Measurements from ENCODE around the gene TMEM229B.

TMEM229B gene

GRCh38 chr14:67423424-67423823 lies 65.1 kb downstream of the TMEM229B start:
- DNase-seq (ENCODE audit: low spot score), result no peak

GRCh38 chr14:67421356-67422224 lies 66.9 kb downstream of the TMEM229B start:
- DNase-seq (ENCODE audit: low spot score), result no peak

All from AG08395 (cell line).